GM21360 (cell line): ENCODE results near the gene DCDC2.
"Not testable (repeated sequence)": the region's sequence is repeated elsewhere in the genome, so short reads cannot be mapped to it uniquely, and the experiment has no call there.

Source experiments
- ATAC-seq: cut with Tn5 transposase; IDR thresholded peaks from one replicate; pipeline ENCODE4 v1.9.1; 2021; ENCODE audit warnings: mild to moderate bottlenecking, moderate library complexity; ENCODE audit not compliant: unreplicated experiment

The DCDC2 gene

DNA sequence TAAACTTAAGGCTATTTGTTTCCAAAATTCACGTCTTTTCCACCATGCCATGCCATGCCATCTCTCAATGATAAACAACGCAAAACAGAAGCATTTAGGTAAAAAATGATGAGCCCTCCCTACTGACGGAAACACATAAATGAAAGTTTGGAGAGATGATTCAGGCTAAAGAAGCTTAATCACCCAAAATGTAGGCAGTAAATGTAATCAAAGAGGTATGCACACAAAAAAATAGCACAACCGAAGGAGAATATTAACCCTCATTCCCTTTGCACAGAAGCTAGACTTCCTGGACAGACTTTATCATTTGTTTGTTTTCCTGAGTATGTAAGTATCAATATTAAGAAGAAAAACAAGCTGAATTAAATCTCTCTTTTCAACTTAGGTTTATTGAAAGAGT lies 28.8 kb downstream of the DCDC2 start:
- ATAC-seq = no peak

DNA sequence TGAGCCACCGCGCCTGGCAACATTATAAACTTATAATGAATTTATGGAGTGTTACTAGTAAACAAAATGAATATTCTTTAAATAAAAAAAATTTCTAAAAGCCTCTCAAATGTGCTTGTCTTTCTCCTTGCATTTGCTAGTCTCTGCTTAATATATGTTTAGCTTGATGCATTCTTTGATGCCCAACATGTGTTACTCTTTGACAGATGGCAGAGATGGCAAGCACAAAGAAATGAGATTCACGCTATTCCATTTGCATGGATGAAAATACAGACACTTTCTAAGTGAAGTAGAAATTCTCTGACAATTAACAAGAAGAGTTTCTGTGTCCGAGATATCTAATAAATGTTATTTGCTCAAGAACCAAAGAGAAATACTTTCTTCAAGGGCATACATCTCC lies 30.1 kb downstream of the DCDC2 start:
- no peak for ATAC-seq

- ATAC-seq = no peak
Observed at GRCh38 chr6:24325978-24326377, 31.9 kb downstream of the DCDC2 start.

DNA sequence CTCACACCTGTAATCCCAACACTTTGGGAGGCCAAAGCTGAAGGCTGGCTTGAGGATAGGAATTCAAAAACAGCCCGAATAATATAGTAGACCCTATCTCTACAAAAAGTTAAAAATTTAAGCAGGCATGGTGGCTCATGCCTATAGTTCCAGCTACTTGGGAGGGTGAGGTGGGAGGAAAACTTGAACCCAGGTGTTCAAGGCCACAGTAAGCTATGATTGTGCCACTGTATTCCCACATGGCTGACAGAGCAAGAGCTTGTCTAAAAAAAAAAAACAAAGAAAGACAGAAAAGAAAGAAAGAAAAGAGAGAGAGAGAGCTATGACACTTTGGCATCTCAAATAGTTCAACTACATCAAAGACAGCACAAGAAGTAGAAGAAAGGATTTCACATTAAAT lies 33.2 kb downstream of the DCDC2 start:
- no peak for ATAC-seq

- no peak for ATAC-seq
Observed at GRCh38 chr6:24323632-24324337, 34.1 kb downstream of the DCDC2 start.

- no peak for ATAC-seq
Observed at GRCh38 chr6:24322924-24323323, 34.9 kb downstream of the DCDC2 start.

DNA sequence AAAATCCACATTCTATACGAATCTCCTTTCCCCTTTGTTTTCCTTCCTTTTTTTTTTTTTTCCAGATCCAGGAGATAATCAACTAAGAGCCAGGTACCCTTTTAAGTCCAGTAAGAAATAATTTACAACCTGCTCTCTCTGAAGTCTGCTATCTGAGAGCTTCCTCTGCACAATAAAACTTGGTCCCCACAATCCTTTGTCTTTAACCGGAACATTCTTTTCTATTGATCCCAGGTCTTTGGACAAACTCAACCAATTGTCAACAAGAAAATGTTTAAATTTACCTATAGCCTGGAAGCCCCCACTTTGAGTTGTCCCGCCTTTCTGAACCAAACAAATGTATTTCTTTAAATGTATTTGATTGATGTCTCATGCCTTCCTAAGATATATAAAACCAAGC lies 35.4 kb downstream of the DCDC2 start:
- not testable (repeated sequence) for ATAC-seq

DNA sequence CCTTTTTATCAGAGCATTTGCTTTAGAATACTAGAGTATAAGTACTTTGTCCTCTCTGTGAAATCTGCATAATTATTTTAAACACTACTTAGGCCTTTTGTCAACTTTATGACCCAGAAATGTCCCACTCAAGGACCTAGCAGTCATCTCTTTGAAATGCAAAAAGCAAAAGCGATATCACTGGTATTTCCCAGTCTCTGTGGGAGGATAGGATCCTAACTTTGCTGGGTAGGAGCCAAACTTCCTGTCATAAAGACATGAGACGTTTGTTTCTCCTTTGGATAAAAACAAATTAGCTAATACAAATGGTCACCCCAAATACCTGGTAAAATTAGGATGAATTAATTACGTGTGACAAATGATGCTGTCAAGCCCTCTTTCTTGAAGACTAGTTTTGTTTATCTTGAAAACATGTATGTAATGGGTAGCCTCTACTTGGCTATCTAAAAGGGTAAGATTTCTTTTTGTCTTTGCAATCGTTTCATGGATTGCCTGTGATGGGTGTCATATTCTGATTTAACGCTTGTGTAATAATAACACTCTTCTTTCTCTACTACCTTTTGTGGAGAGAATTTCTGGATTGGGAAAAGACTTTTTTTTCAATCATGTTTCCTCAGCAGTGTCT lies 36.2 kb downstream of the DCDC2 start:
- no peak for ATAC-seq

- no peak for ATAC-seq
Observed at GRCh38 chr6:24313251-24314141, 44.4 kb downstream of the DCDC2 start.

GRCh38 chr6:24311775-24312174 lies 46.1 kb downstream of the DCDC2 start:
- ATAC-seq = not testable (repeated sequence)

DNA sequence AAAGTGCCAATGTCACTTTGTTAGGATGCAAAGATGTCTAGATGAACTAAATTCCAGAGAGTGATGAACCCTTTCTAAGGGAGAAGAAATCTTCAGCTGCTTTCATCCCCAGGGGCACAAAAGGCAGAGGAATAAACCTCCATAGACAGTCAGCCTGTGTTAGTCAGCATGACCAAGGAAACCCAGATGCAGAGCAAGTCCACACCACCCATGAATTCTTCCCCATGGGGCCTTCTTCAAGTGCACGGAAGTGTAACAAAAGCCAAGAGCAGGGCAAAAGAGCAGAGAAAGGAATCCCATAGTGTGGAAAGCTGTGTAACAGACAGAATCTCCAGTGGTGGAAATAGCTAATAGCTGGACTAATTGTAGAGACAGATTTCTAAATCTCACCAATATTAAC lies 50.0 kb downstream of the DCDC2 start:
- ATAC-seq = no peak

GRCh38 chr6:24306936-24307335 lies 50.9 kb downstream of the DCDC2 start:
- no peak for ATAC-seq

DNA sequence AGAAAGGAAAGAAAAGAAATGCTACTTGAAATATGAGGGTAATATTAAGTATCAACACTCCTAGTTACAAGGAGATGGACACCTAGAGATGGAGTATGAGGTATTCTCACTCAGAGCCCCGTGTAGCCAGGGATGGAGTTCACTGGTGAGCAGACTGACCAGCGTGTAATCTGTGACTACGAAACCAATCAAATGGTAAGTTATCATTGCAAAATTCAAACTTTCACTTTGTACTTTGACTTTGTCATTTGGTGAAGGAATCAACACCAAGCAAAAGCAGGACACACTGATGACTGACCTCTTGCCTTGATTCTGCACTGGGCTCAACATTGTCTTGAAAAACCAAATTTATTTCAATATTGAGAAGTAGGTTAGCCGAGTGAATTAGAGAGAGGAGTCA lies 51.8 kb downstream of the DCDC2 start:
- no peak for ATAC-seq

DNA sequence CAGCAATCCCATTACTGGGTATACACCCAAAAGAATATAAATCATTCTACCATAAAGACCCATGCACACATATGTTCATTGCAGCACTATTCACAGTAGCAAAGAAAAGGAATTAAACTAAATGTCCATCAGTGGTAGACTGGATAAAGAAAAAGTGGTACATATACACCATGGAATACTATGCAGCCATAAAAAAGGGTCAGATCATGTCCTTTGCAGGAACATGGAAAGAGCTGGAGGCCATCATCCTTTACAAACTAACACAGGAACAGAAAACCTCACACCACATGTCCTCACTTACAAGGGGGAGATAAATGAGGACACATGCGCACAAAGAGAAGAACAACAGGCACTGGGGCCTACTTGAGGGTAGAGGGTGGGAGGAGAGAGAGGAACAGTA lies 60.9 kb downstream of the DCDC2 start:
- ATAC-seq = no peak

- not testable (repeated sequence) for ATAC-seq
Observed at GRCh38 chr6:24293852-24294251, 64.0 kb downstream of the DCDC2 start.

- no peak for ATAC-seq
Observed at GRCh38 chr6:24287239-24287638, 70.6 kb downstream of the DCDC2 start.

GRCh38 chr6:24284006-24284405 lies 73.9 kb downstream of the DCDC2 start:
- ATAC-seq = peak; percentile 48

- ATAC-seq = peak; percentile 82
Observed at GRCh38 chr6:24283043-24283985, 74.5 kb downstream of the DCDC2 start.

DNA sequence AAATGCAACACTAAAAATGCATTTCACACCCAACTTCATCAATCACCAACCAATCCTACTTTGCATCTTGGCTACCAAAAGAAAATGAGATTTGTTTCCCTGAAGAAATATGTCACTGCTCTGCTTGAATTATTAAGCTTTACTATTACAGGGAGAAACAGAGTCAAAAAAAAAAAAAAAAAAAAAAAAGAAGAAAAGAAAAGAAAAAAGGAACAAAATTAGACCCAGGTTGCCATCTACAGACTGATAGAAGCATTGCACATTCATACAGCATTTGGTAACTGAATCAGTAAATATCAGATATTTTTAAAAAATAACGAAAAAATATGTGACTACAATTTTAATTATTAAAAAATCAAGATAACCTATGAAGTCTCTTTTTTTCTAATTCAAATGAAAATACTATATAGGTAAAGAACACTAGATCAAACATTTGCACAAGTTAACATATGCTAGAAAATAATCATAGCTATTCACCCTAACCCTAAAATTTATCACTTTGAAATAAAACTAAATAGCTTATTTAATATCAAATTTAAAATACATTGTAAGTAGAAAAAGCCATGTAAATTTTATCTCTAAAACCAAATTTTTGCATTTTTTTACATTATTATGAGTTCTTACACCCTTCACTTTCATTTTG lies 83.3 kb downstream of the DCDC2 start:
- ATAC-seq = no peak
